Measurements from ENCODE around the gene PTPRG. TPM values are rescaled to one million over a fixed set of nuclear protein-coding genes. Genes with fewer than 3 reads are reported as not detected.

Gene PTPRG
- total RNA-seq, 3 donors from 2014 or later, result 28.9 to 54.7 (median 40.4) TPM

DNA sequence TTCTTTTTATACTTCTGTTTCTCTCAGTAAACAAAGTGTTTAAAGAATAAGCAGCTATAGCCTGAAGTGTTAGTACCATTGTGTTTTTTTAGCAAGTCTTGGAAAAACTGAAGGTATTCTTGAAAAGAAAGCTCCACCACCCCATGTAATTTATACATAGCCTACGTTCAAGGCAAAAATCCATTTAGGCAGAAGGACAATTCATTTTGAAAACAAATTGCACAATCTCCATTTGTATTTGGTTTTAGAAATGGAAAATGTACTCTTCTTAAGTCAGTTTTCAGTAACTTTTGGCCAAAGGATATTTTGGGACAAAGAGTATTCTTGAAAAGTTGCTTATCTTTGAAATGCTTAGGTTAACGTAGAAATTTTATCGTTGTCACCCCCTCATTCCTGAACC lies 34.5 kb downstream of the PTPRG start:
- DNase-seq (no peak), ATAC-seq (no peak)
- no peaks in the 10 kb centered on the region for H3K9me3 ChIP-seq
- no peaks in the 10 kb centered on the region for H3K4me1 ChIP-seq (ENCODE audit: low read depth)
- no peak overlapping the region for H3K4me3 ChIP-seq
- TF ChIP-seq, protein P1, sequence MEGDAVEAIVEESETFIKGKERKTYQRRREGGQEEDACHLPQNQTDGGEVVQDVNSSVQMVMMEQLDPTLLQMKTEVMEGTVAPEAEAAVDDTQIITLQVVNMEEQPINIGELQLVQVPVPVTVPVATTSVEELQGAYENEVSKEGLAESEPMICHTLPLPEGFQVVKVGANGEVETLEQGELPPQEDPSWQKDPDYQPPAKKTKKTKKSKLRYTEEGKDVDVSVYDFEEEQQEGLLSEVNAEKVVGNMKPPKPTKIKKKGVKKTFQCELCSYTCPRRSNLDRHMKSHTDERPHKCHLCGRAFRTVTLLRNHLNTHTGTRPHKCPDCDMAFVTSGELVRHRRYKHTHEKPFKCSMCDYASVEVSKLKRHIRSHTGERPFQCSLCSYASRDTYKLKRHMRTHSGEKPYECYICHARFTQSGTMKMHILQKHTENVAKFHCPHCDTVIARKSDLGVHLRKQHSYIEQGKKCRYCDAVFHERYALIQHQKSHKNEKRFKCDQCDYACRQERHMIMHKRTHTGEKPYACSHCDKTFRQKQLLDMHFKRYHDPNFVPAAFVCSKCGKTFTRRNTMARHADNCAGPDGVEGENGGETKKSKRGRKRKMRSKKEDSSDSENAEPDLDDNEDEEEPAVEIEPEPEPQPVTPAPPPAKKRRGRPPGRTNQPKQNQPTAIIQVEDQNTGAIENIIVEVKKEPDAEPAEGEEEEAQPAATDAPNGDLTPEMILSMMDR (IDR thresholded peaks at IDR 0.05), result no peak
- H3K36me3 ChIP-seq (ENCODE audit: low read depth), result no peaks in the 10 kb centered on the region
- intact Hi-C loops (cut with DNase I, micrococcal nuclease), result no loop called here

DNA sequence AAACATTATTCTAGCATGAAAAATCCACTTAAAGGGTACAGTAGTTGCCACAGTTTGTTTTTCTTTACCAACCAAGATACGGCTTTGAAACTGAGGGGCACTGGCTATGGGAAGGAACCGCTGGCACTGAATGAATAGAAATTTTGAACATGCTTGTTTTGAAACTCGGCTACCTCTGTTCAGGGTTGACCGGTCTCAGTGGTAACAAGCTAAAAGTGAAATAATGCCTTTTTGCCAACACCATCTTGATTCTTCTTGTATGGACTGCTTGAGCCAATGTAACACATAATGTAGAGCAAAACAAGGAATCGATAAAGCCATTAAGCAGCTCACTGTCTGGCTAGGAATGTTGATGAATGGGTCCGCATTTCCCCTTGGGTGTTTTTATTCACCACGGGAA lies 36.5 kb downstream of the PTPRG start:
- no peak for DNase-seq
- Histone ChIP-seq H3K4me3 (no peak overlapping the region), H3K9me3 (no peaks in the 10 kb centered on the region), H3K4me1 (ENCODE audit: low read depth) (no peaks in the 10 kb centered on the region), H3K36me3 (ENCODE audit: low read depth) (no peaks in the 10 kb centered on the region)
- ATAC-seq, result no peak
- intact Hi-C loops (cut with DNase I, micrococcal nuclease), result no loop called here
- TF ChIP-seq, protein P1 (IDR thresholded peaks at IDR 0.05), result no peak

DNA sequence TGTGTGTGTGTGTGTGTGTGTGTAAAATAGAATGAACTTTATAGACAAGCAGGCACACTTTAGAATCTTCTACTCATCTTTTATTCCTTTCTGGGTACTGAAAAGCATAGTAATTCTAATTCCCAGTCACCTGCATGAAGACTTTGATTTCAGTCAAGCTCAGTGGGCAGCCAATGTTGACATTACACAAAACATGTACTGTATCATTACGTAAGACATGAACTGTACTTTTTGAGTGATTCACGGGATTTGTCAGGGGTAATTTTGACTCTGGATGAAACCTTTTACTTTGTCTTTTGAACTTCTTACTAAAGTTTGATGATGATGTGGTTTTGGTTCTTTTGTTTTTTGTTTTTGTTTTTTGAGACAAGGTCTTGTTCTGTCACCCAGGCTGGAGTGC lies 38.8 kb downstream of the PTPRG start:
- Histone ChIP-seq H3K4me1 (ENCODE audit: low read depth) (no peaks in the 10 kb centered on the region), H3K36me3 (ENCODE audit: low read depth) (no peaks in the 10 kb centered on the region), H3K4me3 (no peak overlapping the region), H3K9me3 (no peaks in the 10 kb centered on the region)
- ATAC-seq (no peak), DNase-seq (no peak)
- TF ChIP-seq, protein P1 (IDR thresholded peaks at IDR 0.05), result no peak
- intact Hi-C loops (cut with DNase I, micrococcal nuclease), result no loop called here

DNA sequence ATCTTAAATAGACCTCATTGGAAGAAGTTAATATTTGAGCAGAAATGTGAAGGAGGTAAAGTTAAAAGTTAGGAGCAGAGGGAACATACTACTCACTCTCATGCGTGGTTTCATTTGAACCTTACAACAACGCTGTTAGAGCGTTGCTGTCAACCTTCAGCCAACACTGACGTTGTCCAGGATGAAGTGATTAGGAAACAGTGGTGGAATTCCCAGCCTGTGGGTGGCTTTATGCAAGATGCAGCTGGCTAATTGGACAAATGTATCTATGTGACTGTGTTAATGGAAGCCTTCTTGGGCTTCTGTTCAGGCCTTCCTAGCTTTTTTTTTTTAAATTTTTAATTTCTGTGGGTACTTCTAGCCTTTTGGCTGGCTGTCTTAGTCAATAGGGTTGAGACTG lies 40.5 kb downstream of the PTPRG start:
- Histone ChIP-seq H3K36me3 (ENCODE audit: low read depth) (no peaks in the 10 kb centered on the region), H3K9me3 (no peaks in the 10 kb centered on the region), H3K4me3 (no peak overlapping the region), H3K4me1 (ENCODE audit: low read depth) (no peaks in the 10 kb centered on the region)
- TF ChIP-seq, protein P1 (IDR thresholded peaks at IDR 0.05), result no peak
- intact Hi-C loops (cut with DNase I, micrococcal nuclease), result no loop called here
- ATAC-seq, result no peak
- no peak for DNase-seq

DNA sequence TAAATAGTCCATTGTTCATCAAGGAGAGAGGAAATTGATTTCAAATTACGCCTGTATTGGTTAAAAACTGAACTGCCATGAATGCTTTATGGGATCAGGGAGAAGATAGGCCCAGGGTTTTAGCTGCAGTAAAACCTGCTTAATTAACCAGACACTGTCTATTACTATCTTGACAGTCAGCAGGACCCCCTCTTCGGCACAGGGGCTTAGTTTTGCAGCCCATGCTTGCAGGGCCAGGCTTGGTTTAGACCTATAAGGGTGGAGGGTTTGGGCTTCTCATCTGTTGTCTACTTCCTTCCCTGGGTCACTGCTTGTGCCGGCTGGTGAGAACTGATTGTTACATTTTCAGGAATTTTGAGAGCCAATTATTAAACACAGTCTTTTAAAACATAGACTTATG lies 41.1 kb downstream of the PTPRG start:
- TF ChIP-seq, protein P1 (IDR thresholded peaks at IDR 0.05), result no peak
- H3K4me1 ChIP-seq (ENCODE audit: low read depth), result no peaks in the 10 kb centered on the region
- H3K4me3 ChIP-seq, result no peak overlapping the region
- H3K9me3 ChIP-seq, result no peaks in the 10 kb centered on the region
- ATAC-seq (no peak), DNase-seq (no peak)
- intact Hi-C loops (cut with DNase I, micrococcal nuclease), result no loop called here
- H3K36me3 ChIP-seq (ENCODE audit: low read depth), result no peaks in the 10 kb centered on the region

DNA sequence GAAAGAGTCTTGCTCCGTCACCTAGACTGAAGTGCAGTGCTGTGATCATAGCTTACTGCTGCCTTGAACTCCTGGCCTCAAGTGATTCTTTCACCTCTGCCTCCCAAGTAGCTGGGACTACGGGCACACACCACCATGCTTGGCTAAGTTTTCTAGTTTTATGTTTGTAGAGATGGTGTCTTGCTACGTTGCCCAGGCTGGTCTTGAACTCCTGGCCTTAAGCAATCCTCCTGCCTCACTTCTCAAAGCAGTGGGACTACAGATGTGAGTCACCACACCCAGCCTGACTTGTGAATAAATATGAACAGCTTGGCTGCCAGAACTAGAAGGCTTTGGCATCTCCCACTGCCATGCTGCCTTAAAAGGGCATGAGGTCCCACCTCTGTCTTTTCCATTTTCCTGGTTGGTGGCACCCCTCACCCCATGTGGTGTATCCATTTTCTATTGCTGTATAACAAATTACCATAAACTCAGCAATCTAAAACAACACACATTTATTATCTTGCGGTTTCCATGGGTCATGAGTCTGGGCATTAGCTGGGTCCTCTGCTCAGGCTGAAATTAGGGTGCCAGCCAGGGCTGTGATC lies 44.3 kb downstream of the PTPRG start:
- H3K9me3 ChIP-seq, result no peaks in the 10 kb centered on the region
- H3K36me3 ChIP-seq (ENCODE audit: low read depth), result no peaks in the 10 kb centered on the region
- no peak overlapping the region for H3K4me3 ChIP-seq
- no peak for DNase-seq
- no peak for ATAC-seq
- TF ChIP-seq, protein P1 (IDR thresholded peaks at IDR 0.05), result no peak
- intact Hi-C loops (cut with DNase I, micrococcal nuclease), result no loop called here
- H3K4me1 ChIP-seq (ENCODE audit: low read depth), result no peaks in the 10 kb centered on the region

Measured in mucosa of descending colon (tissue), 3 donors.